KMS-11 (cell line): ENCODE data around the gene SNX14.

Source experiments
- H2AFZ ChIP-seq: fragments of 200-600 bp; sonication (generic); 2 replicates; pipeline ENCODE4 v1.6.1; 2016; ENCODE audit warnings: antibody characterized with exemption, mixed run types, low read depth
- H3K27ac ChIP-seq: fragments of 200-600 bp; sonication (generic); 2 replicates; pipeline ENCODE4 v1.6.1; 2016; ENCODE audit warnings: mild to moderate bottlenecking, mixed run types
- H3K27me3 ChIP-seq: fragments of 200-600 bp; sonication (generic); 2 replicates; pipeline ENCODE4 v1.6.1; 2017; ENCODE audit warnings: mild to moderate bottlenecking, low read depth, mixed run types, moderate library complexity; ENCODE audit not compliant: insufficient read depth
- H3K36me3 ChIP-seq: fragments of 200-600 bp; sonication (generic); 2 replicates; pipeline ENCODE4 v1.6.1; 2017; ENCODE audit warnings: mild to moderate bottlenecking, mixed run types; ENCODE audit not compliant: insufficient read depth
- H3K4me1 ChIP-seq: fragments of 200-600 bp; sonication (generic); 2 replicates; pipeline ENCODE4 v1.6.1; 2016; ENCODE audit warnings: mild to moderate bottlenecking, low read depth, mixed run types; ENCODE audit not compliant: poor library complexity, severe bottlenecking
- H3K4me2 ChIP-seq: fragments of 200-600 bp; sonication (generic); 2 replicates; pipeline ENCODE4 v1.7.0; 2016; ENCODE audit warnings: mild to moderate bottlenecking, mixed run types
- H3K4me3 ChIP-seq: fragments of 200-600 bp; sonication (generic); IDR thresholded peaks from 2 replicates; pipeline ENCODE4 v1.6.1; 2017; ENCODE audit warnings: low read depth, low read length, mixed read lengths; ENCODE audit not compliant: insufficient read depth
- H3K79me2 ChIP-seq: fragments of 200-600 bp; sonication (generic); 2 replicates; pipeline ENCODE4 v1.6.1; 2016; ENCODE audit warnings: low read depth, mixed run types; ENCODE audit not compliant: insufficient read depth
- H3K9ac ChIP-seq: fragments of 200-600 bp; sonication (generic); 2 replicates; pipeline ENCODE4 v1.6.1; 2016; ENCODE audit warnings: mild to moderate bottlenecking, mixed run types
- H4K20me1 ChIP-seq: fragments of 200-600 bp; sonication (generic); 2 replicates; pipeline ENCODE4 v1.6.1; 2016; ENCODE audit warnings: mild to moderate bottlenecking, mixed run types; ENCODE audit not compliant: insufficient read depth
- TF ChIP-seq, protein P1 (sequence below): fragments of 200-600 bp; sonication (generic); conservative IDR thresholded peaks from 2 replicates; pipeline ENCODE4 v1.6.1; 2017; ENCODE audit warnings: low read depth, mild to moderate bottlenecking, antibody characterized with exemption, low read length, moderate library complexity, mixed read lengths

Gene SNX14

DNA sequence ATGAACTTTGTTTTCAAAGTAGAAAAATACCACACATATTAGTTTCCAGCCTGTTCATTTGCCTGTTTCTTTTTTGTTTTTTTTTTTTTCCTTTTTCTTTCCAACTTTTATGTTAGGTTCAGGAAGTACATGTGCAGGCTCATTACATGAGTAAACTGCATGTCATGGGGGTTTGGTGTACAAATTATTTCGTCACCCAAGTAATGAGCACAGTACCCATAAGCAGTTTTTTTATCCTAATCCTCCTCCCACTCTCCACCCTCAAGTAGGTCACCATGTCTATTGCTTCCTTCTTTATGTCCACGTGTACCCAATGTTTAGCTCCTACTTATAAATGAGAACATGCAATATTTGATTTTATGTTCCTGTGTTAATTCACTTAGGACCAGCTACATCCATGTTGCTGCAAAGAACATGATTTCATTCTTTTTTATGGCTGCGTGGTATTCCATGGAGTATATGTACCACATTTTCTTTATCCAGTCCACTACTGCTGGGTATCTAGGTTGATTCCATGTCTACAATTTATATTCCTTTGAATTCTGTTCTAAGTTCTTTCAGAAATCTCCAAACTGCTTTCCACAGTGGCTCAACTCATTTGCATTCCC lies 31.8 kb downstream of the SNX14 start:
- no peaks in the 10 kb centered on the region for H3K79me2 ChIP-seq
- H3K4me2 ChIP-seq, result no peak overlapping the region

DNA sequence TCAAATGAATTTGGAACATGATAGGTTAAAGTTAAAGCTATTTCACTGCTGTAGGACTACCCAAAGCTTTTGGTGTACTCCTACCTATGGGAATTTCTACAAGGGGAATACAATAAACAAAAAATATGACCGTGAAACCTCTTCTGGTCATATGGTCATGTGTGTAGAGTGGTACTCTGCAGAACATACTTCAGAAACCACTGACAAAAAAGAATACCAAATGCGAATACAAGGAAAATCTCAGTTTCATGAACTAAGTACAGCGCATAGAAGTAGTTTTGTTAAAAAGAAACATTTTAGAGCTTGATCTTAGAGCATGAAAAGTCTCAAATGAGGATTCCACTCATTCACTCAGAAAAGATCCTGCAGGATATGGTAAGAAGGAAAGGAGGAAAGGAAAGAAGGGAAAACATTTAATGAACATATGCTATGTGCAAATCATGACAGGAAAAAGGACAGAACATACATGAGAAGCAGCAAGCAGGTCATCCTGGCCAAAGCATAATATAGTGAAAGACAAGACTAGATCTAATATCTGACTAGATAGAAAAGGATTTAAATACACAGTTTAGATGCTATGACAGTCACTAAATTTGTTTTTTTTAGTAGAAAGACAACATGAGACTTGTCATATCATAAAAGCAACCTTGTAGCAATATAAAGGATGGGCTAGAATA lies 36.5 kb downstream of the SNX14 start:
- no peaks in the 10 kb centered on the region for H3K4me1 ChIP-seq
- H3K36me3 ChIP-seq, result no peaks in the 10 kb centered on the region
- no peaks in the 10 kb centered on the region for H4K20me1 ChIP-seq
- no peak overlapping the region for H3K27ac ChIP-seq
- H3K4me2 ChIP-seq, result no peak overlapping the region
- no peak overlapping the region for H3K4me3 ChIP-seq
- no peak overlapping the region for H2AFZ ChIP-seq
- TF ChIP-seq, protein P1, sequence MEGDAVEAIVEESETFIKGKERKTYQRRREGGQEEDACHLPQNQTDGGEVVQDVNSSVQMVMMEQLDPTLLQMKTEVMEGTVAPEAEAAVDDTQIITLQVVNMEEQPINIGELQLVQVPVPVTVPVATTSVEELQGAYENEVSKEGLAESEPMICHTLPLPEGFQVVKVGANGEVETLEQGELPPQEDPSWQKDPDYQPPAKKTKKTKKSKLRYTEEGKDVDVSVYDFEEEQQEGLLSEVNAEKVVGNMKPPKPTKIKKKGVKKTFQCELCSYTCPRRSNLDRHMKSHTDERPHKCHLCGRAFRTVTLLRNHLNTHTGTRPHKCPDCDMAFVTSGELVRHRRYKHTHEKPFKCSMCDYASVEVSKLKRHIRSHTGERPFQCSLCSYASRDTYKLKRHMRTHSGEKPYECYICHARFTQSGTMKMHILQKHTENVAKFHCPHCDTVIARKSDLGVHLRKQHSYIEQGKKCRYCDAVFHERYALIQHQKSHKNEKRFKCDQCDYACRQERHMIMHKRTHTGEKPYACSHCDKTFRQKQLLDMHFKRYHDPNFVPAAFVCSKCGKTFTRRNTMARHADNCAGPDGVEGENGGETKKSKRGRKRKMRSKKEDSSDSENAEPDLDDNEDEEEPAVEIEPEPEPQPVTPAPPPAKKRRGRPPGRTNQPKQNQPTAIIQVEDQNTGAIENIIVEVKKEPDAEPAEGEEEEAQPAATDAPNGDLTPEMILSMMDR, result no peak
- no peaks in the 10 kb centered on the region for H3K27me3 ChIP-seq
- no peak overlapping the region for H3K9ac ChIP-seq
- no peaks in the 10 kb centered on the region for H3K79me2 ChIP-seq

More for the DNA sequence above, 31.8 kb downstream of the SNX14 start:
- Histone ChIP-seq H3K27ac (no peak overlapping the region), H3K27me3 (no peaks in the 10 kb centered on the region), H3K36me3 (no peaks in the 10 kb centered on the region), H3K4me1 (peaks cover 7% of the 10 kb centered on the region), H3K4me3 (no peak overlapping the region), H2AFZ (no peak overlapping the region), H3K9ac (no peak overlapping the region), H4K20me1 (no peaks in the 10 kb centered on the region)
- TF ChIP-seq, protein P1, result no peak

DNA sequence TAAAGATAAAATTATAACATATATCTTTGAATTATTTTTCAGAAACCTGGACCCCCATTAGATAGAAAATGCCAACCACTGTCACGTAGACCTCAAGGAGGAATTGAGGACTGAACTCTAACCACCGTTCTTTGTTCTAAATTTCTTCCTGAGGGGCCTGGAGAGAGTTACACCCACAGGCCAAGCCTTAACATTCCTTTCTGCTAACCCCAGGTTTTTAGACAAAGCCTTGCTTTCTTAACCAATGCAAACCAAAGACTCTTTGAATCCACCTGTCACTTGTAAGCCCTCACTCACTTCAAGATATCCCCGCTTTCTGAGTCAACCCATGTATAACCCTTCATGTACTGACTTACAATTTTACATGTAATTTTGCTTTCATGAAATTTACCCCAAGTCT lies 41.0 kb downstream of the SNX14 start:
- no peaks in the 10 kb centered on the region for H3K36me3 ChIP-seq
- no peaks in the 10 kb centered on the region for H3K79me2 ChIP-seq
- TF ChIP-seq, protein P1, result no peak
- no peaks in the 10 kb centered on the region for H3K27me3 ChIP-seq
- H3K4me3 ChIP-seq, result no peak overlapping the region
- no peak overlapping the region for H3K27ac ChIP-seq
- H3K4me1 ChIP-seq, result no peaks in the 10 kb centered on the region
- H2AFZ ChIP-seq, result no peak overlapping the region
- no peak overlapping the region for H3K9ac ChIP-seq
- H4K20me1 ChIP-seq, result no peaks in the 10 kb centered on the region
- H3K4me2 ChIP-seq, result no peak overlapping the region

DNA sequence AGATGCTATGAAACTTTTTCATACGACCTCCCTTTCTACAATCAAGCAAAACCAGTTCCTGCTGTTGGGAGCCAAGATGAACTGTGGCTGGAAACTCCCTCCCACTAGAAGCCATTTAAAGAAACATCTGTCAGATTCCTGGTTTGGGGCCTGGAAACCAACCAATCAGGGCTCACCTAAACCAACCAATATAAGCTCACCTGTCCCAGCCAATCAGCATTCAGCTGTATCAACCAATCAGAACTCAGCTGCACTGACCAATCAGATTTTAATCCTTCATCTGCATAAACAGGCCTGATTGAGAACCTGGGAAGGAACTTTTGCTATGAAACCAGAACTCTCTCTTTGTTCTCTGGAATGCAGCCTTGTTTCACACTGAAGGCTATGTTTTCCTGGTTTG lies 42.4 kb downstream of the SNX14 start:
- Histone ChIP-seq H3K4me1 (no peaks in the 10 kb centered on the region), H2AFZ (no peak overlapping the region), H3K36me3 (no peaks in the 10 kb centered on the region), H3K27me3 (no peaks in the 10 kb centered on the region), H3K27ac (no peak overlapping the region), H3K79me2 (no peaks in the 10 kb centered on the region), H3K4me2 (no peak overlapping the region), H3K4me3 (no peak overlapping the region), H4K20me1 (no peaks in the 10 kb centered on the region), H3K9ac (no peak overlapping the region)
- TF ChIP-seq, protein P1, result no peak
